Smooth muscle cell of bladder (primary cell): ENCODE data around the gene ACVR1B. TPM values are rescaled to one million over a fixed set of nuclear protein-coding genes. Genes with fewer than 3 reads are reported as not detected.

Experiments used
- total RNA-seq: library from RNA; depleted of rRNA; stranded (reverse); fragments of >200 nt; gene quantifications from 2 replicates; pipeline ENCODE4 v1.2.3, GENCODE V29; 2014

Gene ACVR1B
- 11.8 and 15.6 TPM in 2 replicates for total RNA-seq

DNA sequence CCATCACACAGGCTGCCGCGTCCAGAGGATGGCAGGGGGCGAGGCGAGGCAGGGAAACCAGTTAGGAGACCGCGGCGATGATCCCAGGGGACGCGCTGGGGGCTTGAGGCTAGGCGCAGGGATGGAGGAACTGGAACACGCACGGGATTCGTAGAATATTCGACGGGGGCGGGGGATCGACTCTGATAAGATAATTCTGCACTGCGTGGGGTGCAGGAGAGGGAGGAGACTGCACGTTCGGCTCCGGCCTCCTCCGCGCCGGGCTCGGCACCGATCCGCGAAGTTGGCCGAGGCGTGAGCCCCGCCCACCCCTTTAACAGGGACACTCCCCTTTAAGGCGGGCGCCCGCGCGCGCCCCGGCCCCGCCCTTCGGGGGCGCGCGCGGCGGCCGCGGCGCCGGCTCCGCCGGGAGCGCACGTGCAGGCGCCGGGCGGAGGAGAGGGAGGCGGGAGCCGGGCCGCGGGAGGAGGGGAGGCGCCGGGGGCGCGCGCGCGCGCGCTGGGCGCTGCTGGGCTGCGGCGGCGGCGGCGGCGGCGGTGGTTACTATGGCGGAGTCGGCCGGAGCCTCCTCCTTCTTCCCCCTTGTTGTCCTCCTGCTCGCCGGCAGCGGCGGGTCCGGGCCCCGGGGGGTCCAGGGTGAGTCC is at the start of gene ACVR1B:
Gene ACVR1B (plus strand): TSS at position 501 of the 644 bp plus-strand sequence. CDS start 45 bp downstream, at position 546.

DNA sequence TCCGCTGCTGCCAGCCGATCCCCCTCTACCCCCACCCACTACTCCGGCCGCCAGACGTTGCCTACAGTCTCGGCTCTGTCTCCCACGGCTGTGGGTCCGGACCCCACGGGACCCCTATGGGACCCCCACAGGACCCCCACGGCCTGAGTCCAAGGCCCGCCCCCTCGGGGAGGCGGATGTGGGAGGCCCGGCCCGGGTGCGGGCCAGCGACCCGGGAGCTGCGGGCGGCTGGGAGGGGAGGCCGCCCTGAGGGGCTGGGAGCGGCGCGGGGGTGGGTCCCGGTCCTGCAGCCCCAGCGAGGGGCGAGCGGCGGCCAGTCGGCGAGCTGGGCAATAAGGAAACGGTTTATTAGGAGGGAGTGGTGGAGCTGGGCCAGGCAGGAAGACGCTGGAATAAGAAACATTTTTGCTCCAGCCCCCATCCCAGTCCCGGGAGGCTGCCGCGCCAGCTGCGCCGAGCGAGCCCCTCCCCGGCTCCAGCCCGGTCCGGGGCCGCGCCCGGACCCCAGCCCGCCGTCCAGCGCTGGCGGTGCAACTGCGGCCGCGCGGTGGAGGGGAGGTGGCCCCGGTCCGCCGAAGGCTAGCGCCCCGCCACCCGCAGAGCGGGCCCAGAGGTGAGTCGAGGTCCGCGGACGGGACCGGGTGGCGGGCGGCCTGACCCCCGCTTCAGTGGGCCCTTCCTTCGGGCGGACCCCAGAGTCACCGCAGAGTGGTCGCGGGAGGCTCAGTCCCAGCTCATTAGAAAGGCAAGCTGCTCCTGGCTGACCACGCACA is 44.2 kb upstream of the ACVR1B start, which contains the start of gene ACVRL1:
Gene ACVRL1 (plus strand): TSS at position 422 of the 773 bp plus-strand sequence. CDS start 4,971 bp downstream, outside the sequence.

DNA sequence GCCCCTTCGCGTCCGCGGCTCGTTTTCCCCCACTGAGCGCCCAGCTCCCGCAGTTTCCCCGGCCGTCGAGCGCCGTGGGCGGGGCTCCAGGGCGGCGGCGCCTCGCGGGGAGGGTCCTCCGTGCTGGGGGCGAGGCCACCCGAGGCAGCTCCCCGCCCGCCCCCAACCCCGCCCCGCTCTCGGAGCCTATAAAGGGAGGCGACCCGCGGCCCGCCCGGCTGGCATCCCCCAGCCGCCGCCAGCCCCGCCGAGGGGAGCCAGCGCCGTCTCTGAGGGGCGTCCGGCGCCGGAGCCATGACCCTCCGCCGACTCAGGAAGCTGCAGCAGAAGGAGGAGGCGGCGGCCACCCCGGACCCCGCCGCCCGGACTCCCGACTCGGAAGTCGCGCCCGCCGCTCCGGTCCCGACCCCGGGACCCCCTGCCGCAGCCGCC is 55.2 kb downstream of the ACVR1B start, which contains the start of gene TAMALIN:
Gene TAMALIN (plus strand): TSS at position 221 of the 432 bp plus-strand sequence. CDS start 74 bp downstream, at position 295.

Other genes with a start within 250 kb of the ACVR1B start
- gene FIGNL2, start 103.0 kb upstream of the ACVR1B start, total RNA-seq, result under 0.01 TPM in 1 of 2 replicates, not detected in the other
- gene ANKRD33, start 63.6 kb upstream of the ACVR1B start, total RNA-seq, result 0.09 TPM in 1 of 2 replicates, not detected in the other
- gene ACVRL1, start 44.2 kb upstream of the ACVR1B start, total RNA-seq, result 19.8 and 34.7 TPM in 2 replicates
- gene TAMALIN, start 55.2 kb downstream of the ACVR1B start, total RNA-seq, result 6.5 and 8.3 TPM in 2 replicates
- 4.1 and 4.3 TPM in 2 replicates for gene NR4A1, start 99.7 kb downstream of the ACVR1B start, total RNA-seq
- gene ATG101, start 118.3 kb downstream of the ACVR1B start, total RNA-seq, result 101 and 112 TPM in 2 replicates
- 1.4 and 9.8 TPM in 2 replicates for gene SMIM41, start 128.0 kb downstream of the ACVR1B start, total RNA-seq
- under 0.01 TPM in 2 replicates for gene KRT80, start 240.3 kb downstream of the ACVR1B start, total RNA-seq